IMR-90 (cell line): Measurements from ENCODE around the gene SOCS4. TPM values are rescaled to one million over a fixed set of nuclear protein-coding genes. Genes with fewer than 3 reads are reported as not detected.

ENCODE experiments used
- ATAC-seq: fragments of 200-7000 bp; cut with Tn5 transposase; 2 replicates; pipeline ENCODE4 v1.9.1; 2020; ENCODE audit warnings: low read depth, mild to moderate bottlenecking, moderate library complexity
- BruUV-seq: library from RNA; stranded (reverse); fragments of 400-500 nt; replicated peaks from 2 replicates; lab custom pipeline; 2021; lab: Mats Ljungman, UMichigan
- CTCF ChIA-PET: fragments of 300-600 bp; formaldehyde crosslinking; extraction: SDS; loops from one replicate; lab custom pipeline; 2021; ENCODE audit warnings: antibody characterized with exemption; lab: Yijun Ruan, JAX
- POLR2A ChIA-PET: fragments of 300-600 bp; sonication (Branson Sonifier 250); formaldehyde crosslinking; loops from one replicate; lab custom pipeline; 2022; ENCODE audit warnings: antibody characterized with exemption; ENCODE audit not compliant: unreplicated experiment; lab: Charles Lee
- DNase-seq: peaks from one replicate; pipeline ENCODE4 v3.0.0; 2013
- H2AFZ ChIP-seq: replicated peaks from 2 replicates; pipeline ENCODE3; 2013; ENCODE audit warnings: low read length, mild to moderate bottlenecking; ENCODE audit not compliant: poor library complexity
- H2AK5ac ChIP-seq: 2 replicates; pipeline ENCODE4 v1.6.1; 2013; ENCODE audit warnings: low read depth, low read length, inconsistent platforms
- H2AK9ac ChIP-seq: replicated peaks from 2 replicates; pipeline ENCODE3; 2013; ENCODE audit warnings: mild to moderate bottlenecking, low read depth, low read length, moderate library complexity; ENCODE audit not compliant: poor library complexity
- H2BK120ac ChIP-seq: 2 replicates; pipeline ENCODE4 v1.6.1; 2013; ENCODE audit warnings: low read depth, low read length, inconsistent platforms
- H2BK15ac ChIP-seq: 3 replicates; pipeline ENCODE4 v1.6.1; 2013; ENCODE audit warnings: low read depth, low read length, inconsistent platforms
- H2BK20ac ChIP-seq: 2 replicates; pipeline ENCODE4 v1.6.1; 2013; ENCODE audit warnings: low read depth, mild to moderate bottlenecking, inconsistent platforms, low read length, moderate library complexity
- H2BK5ac ChIP-seq: 2 replicates; pipeline ENCODE4 v1.6.1; 2013; ENCODE audit warnings: mild to moderate bottlenecking, low read depth, low read length, inconsistent platforms; ENCODE audit not compliant: poor library complexity, severe bottlenecking
- H3K14ac ChIP-seq: replicated peaks from 2 replicates; pipeline ENCODE4 v1.6.1; 2013; ENCODE audit warnings: low read depth, low read length, inconsistent platforms
- H3K18ac ChIP-seq: 2 replicates; pipeline ENCODE4 v1.6.1; 2013; ENCODE audit warnings: low read depth, low read length, control low read depth
- H3K23ac ChIP-seq: 2 replicates; pipeline ENCODE4 v1.6.1; 2013; ENCODE audit warnings: low read depth, low read length, inconsistent platforms
- H3K27ac ChIP-seq: 2 replicates; pipeline ENCODE4 v1.5.1; 2013; ENCODE audit warnings: mild to moderate bottlenecking, control low read depth, low read length; ENCODE audit not compliant: insufficient read depth
- H3K27me3 ChIP-seq: 2 replicates; pipeline ENCODE4 v1.6.1; 2013; ENCODE audit warnings: low read length; ENCODE audit not compliant: control insufficient read depth, insufficient read depth
- H3K36me3 ChIP-seq: 2 replicates; pipeline ENCODE4 v1.6.1; 2013; ENCODE audit warnings: low read length, mixed read lengths; ENCODE audit not compliant: control insufficient read depth, insufficient read depth
- H3K4ac ChIP-seq: 2 replicates; pipeline ENCODE4 v1.6.1; 2013; ENCODE audit warnings: low read depth, low read length, inconsistent platforms
- H3K4me1 ChIP-seq: 2 replicates; pipeline ENCODE4 v1.6.1; 2013; ENCODE audit warnings: low read length, mixed read lengths; ENCODE audit not compliant: control insufficient read depth, insufficient read depth
- H3K4me2 ChIP-seq: 2 replicates; pipeline ENCODE4 v1.6.1; 2013; ENCODE audit warnings: low read depth, mild to moderate bottlenecking, control low read depth, low read length, moderate library complexity
- H3K4me3 ChIP-seq: 2 replicates; pipeline ENCODE4 v1.5.1; 2013; ENCODE audit warnings: low read depth, mild to moderate bottlenecking, control low read depth, low read length, moderate library complexity; ENCODE audit not compliant: insufficient read depth
- H3K56ac ChIP-seq: 2 replicates; pipeline ENCODE4 v1.6.1; 2013; ENCODE audit warnings: low read length, inconsistent platforms; ENCODE audit not compliant: insufficient read depth; ENCODE audit errors: extremely low read depth
- H3K79me1 ChIP-seq, 2 experiments: 2 replicates each; pipeline ENCODE4 v1.6.1; 2013; ENCODE audit warnings: low read length in 2 of 2, inconsistent platforms in 1 of 2, low read depth in 1 of 2
- H3K9ac ChIP-seq: 2 replicates; pipeline ENCODE4 v1.6.1; 2013; ENCODE audit warnings: low read depth, low read length, control low read depth
- H3K9me1 ChIP-seq: 2 replicates; pipeline ENCODE4 v1.6.1; 2013; ENCODE audit warnings: low read length, inconsistent platforms; ENCODE audit not compliant: insufficient read depth
- H3K9me3 ChIP-seq: 2 replicates; pipeline ENCODE4 v1.6.1; 2013; ENCODE audit warnings: low read length; ENCODE audit not compliant: control insufficient read depth, insufficient read depth
- H4K20me1 ChIP-seq: 2 replicates; pipeline ENCODE4 v1.6.1; 2013; ENCODE audit warnings: low read length, inconsistent platforms; ENCODE audit not compliant: insufficient read depth
- H4K5ac ChIP-seq: 2 replicates; pipeline ENCODE4 v1.6.1; 2013; ENCODE audit warnings: mild to moderate bottlenecking, low read depth, low read length, control low read depth
- H4K8ac ChIP-seq, 2 experiments: 2 replicates each; pipeline ENCODE4 v1.6.1; 2013; ENCODE audit warnings: low read depth in 2 of 2, low read length in 2 of 2, control low read depth in 1 of 2, inconsistent platforms in 1 of 2
- H4K91ac ChIP-seq: 2 replicates; pipeline ENCODE4 v1.6.1; 2013; ENCODE audit warnings: low read depth, low read length, inconsistent platforms; ENCODE audit not compliant: insufficient read depth
- MAFK ChIP-seq: IDR thresholded peaks from 2 replicates; pipeline ENCODE4 v1.6.1; 2012; ENCODE audit warnings: low read depth, low read length, improper control_type of control experiment
- RFX5 ChIP-seq: IDR thresholded peaks from 2 replicates; pipeline ENCODE4 v1.8.0; 2012; ENCODE audit warnings: low read depth, mild to moderate bottlenecking, low read length, moderate library complexity
- WGBS, 2 experiments: methylation state at CpG; one replicate each; pipeline versions ENCODE4 v1.1.5 to v1.1.7; 2013; ENCODE audit warnings: missing lambda C conversion rate in 2 of 2; ENCODE audit not compliant: insufficient read length in 1 of 2; ENCODE audit errors: extremely low coverage in 2 of 2; 5-methylcytosine and 5-hydroxymethylcytosine counted together
- dilution Hi-C: fragments of 300-500 bp; cut with HindIII; formaldehyde crosslinking; loops from one replicate; pipeline ENCODE4 v1.14.3; 2018; ENCODE audit warnings: low sequenced_read_pairs; ENCODE audit not compliant: unreplicated experiment
- in situ Hi-C: fragments of 300-500 bp; cut with MboI; formaldehyde crosslinking; loops from 3 replicates; pipeline ENCODE4 v1.14.3; 2019; ENCODE audit warnings: low sequenced_read_pairs, inconsistent platforms, mixed read lengths
- intact Hi-C: fragments of 100-400 bp; cut with micrococcal nuclease; formaldehyde crosslinking; loops from 2 replicates; pipeline ENCODE4 v1.10.0; 2022
- polyA plus RNA-seq, 3 experiments: library from polyadenylated mRNA; depleted of rRNA; stranded (reverse); fragments of >200 nt; gene quantifications; 2 replicates each; pipeline ENCODE4 v1.2.3, GENCODE V29; 2012; ENCODE audit warnings: low replicate concordance in 1 of 3
- total RNA-seq: library from RNA; depleted of rRNA; stranded (reverse); fragments of >200 nt; gene quantifications from 2 replicates; pipeline ENCODE4 v1.2.3, GENCODE V29; 2012

The SOCS4 gene
- total and polyA plus RNA-seq, 2 of the 4 experiments (the other 2 are of a cell fraction): 4.6 to 12.7 TPM

GRCh38 chr14:55051165-55051422, 24.1 kb downstream of the SOCS4 start:
- no peak for TF ChIP-seq RFX5
- TF ChIP-seq MAFK: 0 out of 2 replicates have a peak, but pooled peaks have one; percentile 12
- Histone ChIP-seq H3K23ac (peak overlapping the region; percentile 99), H3K9ac (peak overlapping the region; percentile 82), H3K36me3 (peaks cover 5% of the 10 kb centered on the region; the same call in 1 of the 2 replicates), H3K79me1 (peaks cover 10 to 31% of the 10 kb centered on the region in 2 experiments), H3K4me1 (no peaks in the 10 kb centered on the region), H4K20me1 (peaks cover 40% of the 10 kb centered on the region), H3K14ac (peak overlapping the region; percentile 99), H2BK15ac (peak overlapping the region; percentile 7; the same call in 1 of the 3 replicates), H3K56ac (peak overlapping the region; percentile 79), H3K27me3 (no peaks in the 10 kb centered on the region), H3K18ac (peak overlapping the region; percentile 62), H3K4me2 (peak overlapping the region; percentile 74), H3K9me3 (no peaks in the 10 kb centered on the region), H3K9me1 (no peaks in the 10 kb centered on the region), H2AK9ac (peak overlapping the region; percentile 98), H4K5ac (peak overlapping the region; percentile 79), H2BK5ac (peak overlapping the region; percentile 83), H3K27ac (peak overlapping the region; percentile 89), H2BK120ac (peak overlapping the region; percentile 86), H2AFZ (peak overlapping the region; percentile 100), H4K91ac (peak overlapping the region; percentile 77), H2AK5ac (no peak overlapping the region), H3K4me3 (peak overlapping the region; percentile 40), H2BK20ac (peak overlapping the region; percentile 67; the same call in 1 of the 2 replicates), H4K8ac (peak overlapping the region; percentile 99 to 100), H3K4ac (peak overlapping the region; percentile 96)
- dilution Hi-C loops: no loop called here
- ATAC-seq: no peak
- in situ Hi-C loops: no loop called here
- DNase-seq: no peak
- ChIA-PET POLR2A (interaction anchor here (0.6 kb wide), 1 partner anchor 35 kb away, joined by 4 read pairs; no protein-coding TSS in a partner anchor), CTCF (interaction anchor here (0.5 to 1.7 kb wide), 16 partner anchors 9 to 138 kb away, joined by 3 to 11 read pairs (median 3); no protein-coding TSS in a partner anchor)
- WGBS, 2 experiments: no CpG with 5 or more reads among the region's 10 CpGs
- BruUV-seq: no TSS peak
- intact Hi-C loops: no loop called here
